GM20431 (cell line): ENCODE data around the gene MYO18A.

Source experiments
- in situ Hi-C: fragments of 300-500 bp; cut with MseI, MboI; formaldehyde crosslinking; loops from one replicate; pipeline ENCODE4 v1.15.0; 2020; ENCODE audit warnings: low sequenced_read_pairs; ENCODE audit not compliant: unreplicated experiment

Gene MYO18A

DNA sequence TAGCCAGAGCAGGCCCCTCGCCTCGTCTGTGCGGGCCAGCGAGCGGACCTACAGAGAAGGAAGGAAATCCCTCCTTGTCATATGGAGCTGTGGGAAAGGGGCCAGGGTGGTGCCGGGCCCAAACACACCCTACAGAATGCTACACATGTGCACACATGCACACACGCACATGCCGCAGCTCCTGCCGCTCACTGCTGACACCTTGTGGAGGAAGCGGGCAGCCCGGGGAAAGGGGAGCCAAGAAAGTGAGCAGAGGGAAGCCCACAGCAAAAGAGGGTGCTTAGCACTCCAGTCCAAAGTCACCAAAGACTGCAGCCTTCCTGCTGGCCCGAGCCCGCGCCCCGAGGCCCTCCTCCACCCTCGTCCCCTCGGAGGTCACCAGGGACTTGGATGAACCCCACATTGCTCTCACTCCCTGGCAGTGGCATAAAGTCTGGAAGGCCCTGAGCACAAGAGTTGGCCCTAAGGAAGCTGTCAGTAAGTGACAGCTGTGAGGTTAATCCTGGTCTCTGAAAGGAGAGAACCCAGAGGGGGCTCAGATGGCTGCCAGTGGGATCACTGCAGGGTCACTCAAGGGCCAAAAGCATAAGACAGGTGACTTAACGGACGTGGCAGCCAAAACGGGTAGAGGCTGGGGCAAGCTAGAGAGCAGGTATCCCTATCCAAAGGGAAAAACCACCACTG lies 68.2 kb downstream of the MYO18A start:
- in situ Hi-C loops: no loop called here

DNA sequence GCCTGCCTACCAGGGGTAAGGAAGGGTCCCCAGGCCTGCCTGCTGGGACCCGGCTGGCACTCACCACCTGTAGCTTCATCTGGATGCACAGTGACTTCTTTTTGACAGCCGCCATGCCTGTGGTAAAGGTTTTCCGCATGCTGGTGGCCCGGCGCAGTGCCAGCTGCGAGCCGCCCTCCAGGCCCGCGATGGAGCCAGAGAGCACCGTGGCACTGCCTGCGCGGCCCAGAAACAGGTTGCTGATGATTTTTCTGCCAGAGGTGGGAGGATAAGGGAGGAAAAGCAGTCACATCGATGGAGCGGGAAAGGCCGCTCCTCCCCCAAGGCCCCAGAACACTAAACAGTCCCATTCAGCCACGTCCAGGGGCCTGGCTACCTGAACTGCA lies 69.8 kb downstream of the MYO18A start:
- in situ Hi-C loops: no loop called here

DNA sequence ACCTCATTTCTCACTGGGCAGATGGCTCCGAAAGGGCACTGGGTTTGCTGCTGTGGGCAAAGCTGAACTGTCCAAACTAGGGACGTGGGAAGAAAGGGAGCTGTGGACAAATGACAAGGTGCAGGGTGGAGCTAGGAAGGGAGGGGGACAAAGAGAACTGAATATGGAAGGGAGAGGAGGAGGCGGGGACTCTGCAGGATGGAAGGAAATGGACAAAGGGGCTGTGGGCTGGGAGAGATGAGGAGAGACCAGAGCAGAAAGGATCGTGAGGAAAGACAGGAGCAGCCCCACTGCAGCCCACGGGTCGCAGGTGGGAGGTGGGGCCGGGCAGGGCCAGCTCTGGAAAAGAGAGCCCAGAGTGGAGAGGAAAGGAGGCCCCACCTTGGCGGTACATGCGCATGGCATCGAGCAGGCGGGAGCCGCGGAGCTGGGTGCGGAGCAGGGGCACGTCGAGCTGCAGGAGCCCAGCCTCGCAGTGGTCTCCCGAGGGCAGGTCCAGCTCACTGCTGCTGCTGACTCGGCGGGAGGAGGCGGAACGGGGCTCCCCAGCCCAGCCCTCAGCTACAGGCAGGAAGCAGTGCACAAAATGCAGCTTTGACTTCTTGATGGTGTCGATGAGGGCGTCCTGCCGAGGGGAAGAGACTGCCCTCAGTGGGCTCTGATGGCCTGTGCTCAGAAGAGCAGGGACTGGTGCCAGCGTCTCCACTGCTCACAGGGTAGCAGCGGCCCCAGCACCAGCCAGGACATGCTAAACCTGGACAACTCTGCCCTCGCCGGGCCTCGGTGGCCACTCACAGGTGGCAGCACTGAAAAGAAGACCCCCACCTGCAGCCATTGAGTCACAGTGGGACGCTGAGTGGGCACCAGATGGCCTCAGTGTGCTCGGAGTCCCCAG lies 70.5 kb downstream of the MYO18A start:
- in situ Hi-C loops: loop anchor here (10.0 kb wide), 2 partner anchors 55 to 135 kb away; no protein-coding TSS in a partner anchor

DNA sequence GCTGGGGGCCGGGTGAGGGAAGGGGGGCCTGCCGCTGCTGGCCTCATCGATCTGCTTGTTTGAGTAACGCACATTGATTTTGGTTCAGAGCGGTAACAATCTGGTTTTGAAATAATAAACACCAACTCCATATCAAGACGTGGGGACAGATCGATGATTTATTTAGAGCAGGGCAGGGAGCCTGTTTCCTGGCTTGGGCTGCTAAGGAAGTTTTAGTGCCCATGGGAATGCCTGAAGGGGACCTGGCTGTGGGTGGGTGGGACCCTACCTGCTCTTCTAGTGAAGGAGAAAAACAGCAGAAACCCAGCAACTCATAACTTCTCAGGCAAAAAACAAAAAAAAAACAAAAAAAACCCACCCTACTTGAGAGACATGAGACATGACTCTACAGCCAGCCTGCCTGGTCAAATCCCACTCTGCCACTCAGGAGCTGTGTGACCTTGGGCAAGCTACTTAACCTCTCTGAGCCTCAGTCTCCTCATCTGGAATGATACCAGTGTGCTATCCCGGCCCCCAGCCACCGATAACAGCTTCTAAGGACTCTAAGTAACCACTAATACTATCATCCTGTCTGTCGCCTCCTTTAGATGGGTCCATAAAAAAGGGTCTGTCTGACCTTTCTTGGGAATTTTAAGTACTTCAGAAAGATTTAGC lies 71.2 kb downstream of the MYO18A start:
- in situ Hi-C loops: loop anchor here (10.0 kb wide), 2 partner anchors 54 to 134 kb away; no protein-coding TSS in a partner anchor

DNA sequence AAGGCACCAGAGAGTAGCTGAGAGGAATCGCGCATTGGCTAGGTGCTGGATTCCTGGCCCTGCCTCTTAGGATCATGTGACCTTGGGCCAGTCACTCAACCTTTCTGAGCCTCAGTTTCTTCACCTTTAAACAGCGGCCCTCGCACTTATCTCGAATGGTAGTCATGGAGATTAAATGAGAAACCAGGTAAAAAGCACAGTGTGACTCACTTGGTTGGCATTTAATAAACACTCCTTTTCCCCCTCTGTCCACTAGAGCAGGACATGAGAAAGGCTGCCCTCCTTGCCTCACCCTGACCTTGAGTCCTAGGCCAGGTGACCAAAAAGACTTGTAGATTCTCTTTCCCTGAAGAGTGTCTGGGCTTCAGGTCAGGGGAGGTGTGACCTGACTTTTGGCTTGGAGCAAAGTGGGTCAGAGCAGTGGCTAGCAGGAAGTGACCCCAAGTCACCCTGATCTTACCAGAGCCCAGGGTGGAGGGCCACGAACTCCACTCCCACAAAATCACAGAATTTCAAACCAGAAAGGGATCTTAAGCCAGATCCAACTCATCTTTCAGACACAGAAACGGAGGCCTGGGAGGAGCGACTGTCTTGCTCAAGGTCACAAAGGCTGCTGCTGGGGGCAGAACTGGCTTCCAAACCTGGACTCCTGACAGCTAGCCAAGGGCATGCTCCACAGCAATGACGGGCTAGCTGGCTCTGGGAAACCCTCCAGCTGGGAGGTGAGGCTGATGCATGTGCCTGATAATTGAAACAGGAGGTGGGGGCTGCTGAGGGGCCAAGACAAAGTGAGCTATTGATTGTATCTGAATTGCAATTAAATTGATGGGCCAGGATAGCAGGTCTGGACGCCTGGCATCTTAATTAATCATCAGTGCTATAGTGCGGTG lies 72.0 kb downstream of the MYO18A start:
- in situ Hi-C loops: loop anchor here (10.0 kb wide), 2 partner anchors 53 to 133 kb away; no protein-coding TSS in a partner anchor

DNA sequence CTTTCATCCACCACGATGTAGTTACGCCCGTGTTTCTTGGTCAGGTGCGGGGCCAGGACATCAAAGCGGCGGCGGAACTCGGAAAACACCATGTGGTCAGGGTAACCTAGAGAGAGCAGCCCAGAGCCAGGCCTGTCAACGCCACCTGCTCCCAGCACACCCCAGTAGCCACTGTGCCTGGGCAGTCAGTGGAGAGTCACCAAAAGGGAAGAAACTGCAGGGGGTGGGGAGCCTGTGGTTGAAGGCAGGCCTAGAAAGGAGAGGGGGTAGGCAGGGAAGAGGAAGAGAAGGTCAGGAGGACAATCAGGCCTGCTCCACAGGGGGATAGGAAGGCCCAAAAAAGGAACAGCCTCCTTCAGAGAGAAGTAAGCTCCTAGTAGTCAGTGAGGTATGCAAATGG lies 73.1 kb downstream of the MYO18A start:
- in situ Hi-C loops: loop anchor here (10.0 kb wide), 2 partner anchors 52 to 132 kb away; no protein-coding TSS in a partner anchor

DNA sequence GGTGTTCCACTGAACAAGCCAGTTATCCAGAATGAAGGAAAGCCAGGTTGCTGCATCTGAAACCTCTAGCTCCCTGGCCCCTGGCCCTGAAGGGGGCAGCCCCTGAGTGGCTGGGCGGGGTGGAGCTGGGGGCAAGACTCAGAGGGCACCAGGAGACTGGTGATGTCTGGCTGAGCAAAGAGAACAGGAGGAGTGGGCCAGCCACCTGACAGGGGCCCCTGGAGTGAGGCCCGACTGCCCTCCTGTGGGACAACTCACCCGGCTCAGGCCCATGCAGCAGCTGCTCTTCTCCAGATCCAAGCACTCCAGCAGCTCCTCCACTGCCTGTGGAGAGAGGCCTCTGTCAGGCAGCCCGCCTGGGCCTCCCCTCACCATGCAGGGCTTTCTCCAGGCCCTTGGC lies 76.9 kb downstream of the MYO18A start:
- in situ Hi-C loops: loop anchor here (10.0 kb wide), 2 partner anchors 49 to 129 kb away; no protein-coding TSS in a partner anchor

DNA sequence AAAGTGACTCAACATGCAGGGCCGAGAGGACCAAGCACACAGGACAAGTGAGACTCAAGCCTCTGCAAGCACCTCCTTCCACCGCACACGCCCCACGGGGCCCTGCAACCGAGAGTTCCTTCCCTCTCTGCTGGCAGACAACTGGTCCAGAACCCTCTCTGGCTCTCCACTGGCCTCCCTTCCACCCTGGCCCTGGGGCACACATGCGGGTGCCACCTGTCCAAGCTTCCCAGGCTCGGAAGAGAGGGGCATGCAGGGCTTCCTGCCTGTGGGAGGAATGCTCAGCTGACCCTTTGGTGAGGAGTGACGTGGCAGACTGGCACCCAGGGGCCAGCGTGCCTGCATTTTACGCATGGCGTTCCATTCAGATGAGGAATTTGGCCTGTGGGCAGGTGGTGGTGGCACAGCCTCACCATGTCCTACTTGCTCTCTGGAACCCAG lies 77.4 kb downstream of the MYO18A start:
- in situ Hi-C loops: loop anchor here (10.0 kb wide), 2 partner anchors 48 to 128 kb away; no protein-coding TSS in a partner anchor

DNA sequence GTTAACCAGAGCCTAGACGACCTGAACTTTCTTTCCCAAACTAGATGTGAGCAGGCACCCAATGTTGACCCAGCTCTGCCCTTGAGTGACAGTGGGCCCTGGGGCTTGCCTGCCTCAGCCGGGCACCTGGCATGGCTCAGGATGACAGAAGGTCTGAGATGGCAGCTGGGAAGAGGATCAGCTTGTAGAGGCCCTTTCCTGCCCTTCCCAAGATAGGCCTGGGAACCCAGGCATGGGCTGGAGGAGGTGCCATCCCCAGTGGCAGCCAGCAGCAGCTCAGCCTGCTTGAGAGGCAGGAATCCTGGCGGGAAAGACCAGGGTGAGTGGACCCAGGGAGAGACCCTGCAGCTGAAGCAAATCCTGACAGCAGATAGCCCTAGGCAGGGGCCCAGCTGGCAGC lies 78.2 kb downstream of the MYO18A start:
- in situ Hi-C loops: loop anchor here (10.0 kb wide), 2 partner anchors 47 to 127 kb away; no protein-coding TSS in a partner anchor

DNA sequence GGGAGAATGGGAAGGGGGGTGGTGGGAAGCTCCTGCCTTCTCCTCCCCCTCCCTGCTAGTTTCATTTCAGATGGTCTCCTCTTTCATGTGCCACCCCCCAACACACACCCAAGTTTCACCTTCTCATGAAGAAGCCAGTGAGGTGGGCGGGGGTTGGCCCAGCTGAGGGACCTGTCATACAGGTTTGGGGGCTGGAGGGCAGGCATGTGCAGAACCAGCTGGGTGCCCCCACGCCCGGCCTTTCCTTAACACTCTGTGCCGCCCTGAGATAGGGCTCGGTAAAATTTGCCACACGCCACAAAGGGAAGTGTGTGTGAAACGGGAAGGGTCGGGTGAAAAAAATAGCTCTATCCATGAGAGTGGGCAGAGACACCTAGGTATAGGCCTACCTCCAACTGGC lies 79.9 kb downstream of the MYO18A start:
- in situ Hi-C loops: loop anchor here (10.0 kb wide), 2 partner anchors 45 to 125 kb away; no protein-coding TSS in a partner anchor

DNA sequence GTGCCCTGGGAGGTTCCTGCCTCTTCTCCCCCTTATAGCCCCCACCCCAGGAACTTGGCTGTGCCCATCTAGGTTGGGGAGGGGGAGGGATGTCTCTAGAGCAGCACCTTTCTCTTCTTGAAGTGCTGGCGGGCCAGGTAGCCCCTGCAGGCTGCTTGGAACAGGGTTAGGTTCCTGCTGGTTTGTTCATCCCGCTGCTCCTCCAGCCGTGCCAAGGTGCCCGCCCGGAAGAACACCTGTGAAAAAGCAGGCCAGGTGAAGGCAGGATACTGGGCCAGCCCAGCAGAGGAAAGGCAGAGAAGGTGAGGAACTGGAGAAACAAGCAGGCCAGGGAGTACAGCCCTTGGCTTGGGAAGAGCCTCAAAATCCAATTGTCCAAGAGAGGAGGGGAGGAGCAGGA lies 80.7 kb downstream of the MYO18A start:
- in situ Hi-C loops: no loop called here

DNA sequence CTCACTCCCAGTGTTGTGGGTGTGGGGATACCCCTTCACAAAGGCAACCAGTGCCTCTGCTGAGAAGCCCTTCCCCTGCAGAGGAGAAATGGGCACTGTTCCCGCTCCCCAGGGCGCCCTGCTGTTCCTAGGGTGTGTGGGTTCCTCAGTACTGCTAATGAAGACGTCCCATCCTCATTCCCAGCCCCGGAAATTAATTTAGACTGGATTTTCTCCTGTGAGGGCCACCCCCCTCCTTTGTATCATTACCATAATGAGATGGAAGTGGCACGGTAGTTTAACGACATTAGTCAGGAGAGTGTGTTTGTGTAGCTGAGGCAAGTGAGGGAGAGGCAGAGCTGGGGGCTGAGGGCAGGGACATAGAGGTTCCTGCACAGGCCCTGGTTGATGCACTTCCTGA lies 84.1 kb downstream of the MYO18A start:
- in situ Hi-C loops: no loop called here

DNA sequence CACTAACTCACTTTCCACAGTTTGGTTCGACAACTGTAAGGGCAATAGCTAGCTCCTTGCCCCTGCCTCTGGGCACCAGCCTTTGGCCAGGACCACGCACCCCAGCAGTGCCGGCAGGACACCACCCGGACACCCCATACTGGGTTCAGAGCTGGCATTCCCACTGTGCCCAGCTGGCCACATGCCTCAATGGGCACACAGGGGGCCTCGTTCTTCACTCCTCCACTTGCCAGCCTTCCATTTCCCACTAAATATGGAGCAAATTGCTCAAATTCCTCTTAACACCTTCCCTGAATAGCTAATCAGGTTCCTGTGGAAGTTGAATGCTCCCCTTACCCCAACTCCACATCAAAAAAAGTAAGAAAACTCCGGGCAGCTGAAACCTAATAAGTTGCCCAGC lies 84.8 kb downstream of the MYO18A start:
- in situ Hi-C loops: no loop called here

DNA sequence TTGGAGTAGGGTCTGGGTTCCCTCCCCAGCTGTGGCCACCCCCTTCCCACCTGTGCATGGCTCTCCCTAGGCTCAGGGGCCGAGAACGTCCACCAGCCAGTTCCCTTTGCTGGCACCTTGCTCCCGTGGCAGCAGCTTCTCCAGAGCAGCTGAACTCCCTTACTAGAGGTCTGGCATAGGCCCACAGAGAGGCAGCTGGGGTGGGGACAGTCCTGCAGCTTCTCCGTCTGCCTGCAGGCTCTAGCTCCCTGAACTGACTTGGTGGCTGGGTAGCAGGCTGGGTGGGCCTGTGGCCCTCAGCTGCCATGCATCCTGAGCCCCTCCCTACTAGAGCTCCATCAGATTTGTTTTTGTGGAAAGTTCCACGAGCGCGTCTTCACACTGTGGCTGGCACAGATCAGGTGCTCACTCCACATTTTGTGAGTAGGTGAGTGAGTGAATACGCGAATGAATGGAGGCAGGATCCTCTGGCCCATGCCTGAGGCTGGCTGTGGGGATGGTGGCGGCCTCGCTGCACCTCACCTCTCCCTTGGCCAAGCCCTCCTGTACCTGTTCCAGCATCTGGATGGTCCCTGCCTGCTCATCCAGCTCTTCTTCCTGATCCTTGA lies 86.0 kb downstream of the MYO18A start:
- in situ Hi-C loops: no loop called here

DNA sequence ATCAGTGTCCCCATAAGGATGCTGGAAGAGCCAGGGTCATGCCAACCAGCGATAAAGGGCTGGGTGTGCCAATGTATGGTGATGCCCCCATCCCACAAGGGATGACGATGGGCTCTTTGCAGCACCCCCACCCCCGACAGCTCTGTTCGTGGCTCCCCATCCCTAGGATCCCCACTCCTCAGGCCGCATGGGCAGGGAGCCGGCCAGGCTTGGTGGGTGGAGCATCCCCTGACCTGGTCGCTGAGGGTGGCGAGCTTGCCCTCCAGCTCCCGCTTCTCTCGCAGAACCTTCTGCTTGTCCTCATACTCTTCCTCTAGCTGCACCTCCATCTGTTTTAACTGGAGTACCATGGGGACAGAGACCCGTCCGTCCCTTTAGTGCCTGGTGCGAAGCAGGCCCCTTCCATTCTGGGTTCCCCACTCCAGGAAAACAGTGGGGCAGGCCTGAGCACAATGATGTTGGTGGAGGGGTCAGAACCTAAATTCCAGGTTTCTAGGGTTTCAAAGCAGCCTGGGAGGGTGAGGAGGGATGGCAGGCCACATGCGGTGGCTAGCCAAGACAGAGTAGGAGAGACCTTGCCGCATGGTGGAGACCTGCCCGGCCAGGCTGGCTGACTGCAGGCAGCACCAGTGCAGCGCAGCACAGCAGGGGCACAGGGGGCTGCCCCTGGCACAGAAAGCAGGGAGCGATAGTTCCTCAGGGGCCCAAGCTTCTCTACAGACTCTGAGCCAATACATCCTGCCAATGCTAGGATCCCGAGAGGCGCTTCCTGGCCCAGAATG lies 86.9 kb downstream of the MYO18A start:
- in situ Hi-C loops: no loop called here

DNA sequence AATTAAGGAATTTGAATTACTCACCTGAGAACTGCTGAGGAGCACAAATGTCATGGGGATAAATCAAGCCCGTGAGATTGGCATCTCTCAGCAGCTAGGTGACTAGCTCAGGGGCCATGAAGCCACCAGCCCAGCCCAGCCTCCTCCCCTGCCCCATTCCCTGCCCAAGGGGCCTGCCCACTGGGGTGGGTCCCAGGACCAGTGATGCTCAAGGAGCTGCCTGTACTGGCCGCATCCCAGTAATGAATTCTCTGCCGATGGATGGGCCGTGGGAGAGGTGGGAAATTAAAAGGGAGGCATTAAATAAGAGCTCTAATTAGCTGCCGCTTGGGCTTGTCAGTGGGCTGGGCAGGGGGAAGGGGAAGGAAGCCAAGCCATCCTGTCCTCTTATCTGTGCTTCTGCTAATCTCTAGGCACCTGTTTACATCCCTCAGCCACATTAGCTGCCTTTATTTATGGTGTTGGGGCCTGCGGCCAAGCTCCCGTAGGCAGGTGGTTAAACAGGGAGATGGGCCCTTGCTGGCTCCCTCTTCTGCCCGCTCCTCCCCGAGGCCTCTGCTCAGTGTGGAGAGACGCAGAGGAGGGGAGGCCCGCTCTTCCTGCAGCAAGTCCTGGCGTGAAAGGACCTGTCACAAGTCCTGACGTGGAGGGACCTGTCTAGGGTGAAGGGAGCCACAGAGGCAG lies 88.5 kb downstream of the MYO18A start:
- in situ Hi-C loops: no loop called here

DNA sequence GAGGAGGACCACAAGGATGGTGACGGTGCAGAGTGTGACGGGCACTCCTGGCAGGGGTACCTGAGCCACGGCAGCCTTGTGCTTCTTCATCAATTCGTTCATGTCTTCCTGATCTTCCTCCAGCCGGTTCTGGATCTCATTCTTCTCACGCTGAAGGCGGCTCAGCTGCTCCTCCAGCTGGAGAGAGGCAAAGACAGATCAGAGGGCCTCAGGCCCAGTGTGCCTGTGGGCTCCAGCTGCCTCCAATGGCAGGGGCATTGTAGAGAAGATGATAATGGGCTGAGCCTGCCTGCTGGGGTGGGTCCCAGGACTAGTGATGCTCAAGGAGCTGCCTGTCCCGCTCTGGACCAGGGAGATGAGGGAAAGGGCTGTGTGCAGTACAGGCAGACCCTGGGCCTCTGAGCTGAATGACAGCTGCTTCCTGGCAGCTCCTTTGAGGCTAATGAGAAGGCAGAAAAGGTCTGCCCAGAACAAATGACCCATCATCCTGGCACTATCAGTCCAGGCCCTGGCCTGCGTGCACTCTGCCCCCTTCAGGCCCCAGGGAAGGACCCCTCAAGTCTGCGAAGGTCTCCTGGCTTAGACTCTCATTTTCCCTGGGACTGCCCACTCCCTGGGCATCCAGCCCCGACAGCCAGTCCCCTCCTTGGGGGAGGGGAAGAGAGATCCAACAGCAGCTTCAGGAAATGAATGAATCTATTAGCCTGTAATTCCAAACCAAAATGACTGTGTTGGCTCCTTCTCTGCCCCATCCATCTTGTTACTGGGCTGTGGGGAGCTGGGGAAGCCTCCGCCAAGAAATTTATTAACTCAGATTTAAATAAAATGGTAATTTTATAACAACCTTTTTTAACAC lies 89.2 kb downstream of the MYO18A start:
- in situ Hi-C loops: no loop called here
